Measurements from ENCODE around the gene LDLRAD2.
"Not testable (repeated sequence)": the region's sequence is repeated elsewhere in the genome, so short reads cannot be mapped to it uniquely, and the experiment has no call there.

Gene LDLRAD2

GRCh38 chr1:21811875-21812305, at the start of gene LDLRAD2:
LDLRAD2 (plus strand) TSS chr1:21812265; CDS start chr1:21812452, 187 bp downstream.
- H3K4me3 ChIP-seq (replicated peaks; ENCODE audit: low read depth, low read length) = no peak within 1 kb of the TSS
- no peak for TF ChIP-seq CTCF (IDR thresholded peaks at IDR 0.05; ENCODE audit: low read length, missing control alignments)
- DNase-seq (ENCODE audit: low read depth) = peak; percentile 49

GRCh38 chr1:21763236-21763635, 48.8 kb upstream of the LDLRAD2 start:
- no peak overlapping the region for H3K4me3 ChIP-seq (replicated peaks; ENCODE audit: low read depth, low read length)
- DNase-seq (ENCODE audit: low read depth) = no peak
- TF ChIP-seq CTCF (IDR thresholded peaks at IDR 0.05; ENCODE audit: low read length, missing control alignments) = no peak

GRCh38 chr1:21763694-21764419, 48.2 kb upstream of the LDLRAD2 start:
- H3K4me3 ChIP-seq (replicated peaks; ENCODE audit: low read depth, low read length) = no peak overlapping the region
- no peak for DNase-seq (ENCODE audit: low read depth)
- no peak for TF ChIP-seq CTCF (IDR thresholded peaks at IDR 0.05; ENCODE audit: low read length, missing control alignments)

GRCh38 chr1:21764615-21765423, 47.2 kb upstream of the LDLRAD2 start:
- no peak for TF ChIP-seq CTCF (IDR thresholded peaks at IDR 0.05; ENCODE audit: low read length, missing control alignments)
- peak; percentile 97 for DNase-seq (ENCODE audit: low read depth)
- no peak overlapping the region for H3K4me3 ChIP-seq (replicated peaks; ENCODE audit: low read depth, low read length)

- no peak for DNase-seq (ENCODE audit: low read depth)
- TF ChIP-seq CTCF (IDR thresholded peaks at IDR 0.05; ENCODE audit: low read length, missing control alignments) = no peak
- no peak overlapping the region for H3K4me3 ChIP-seq (replicated peaks; ENCODE audit: low read depth, low read length)
Measured at GRCh38 chr1:21766210-21766609, 45.9 kb upstream of the LDLRAD2 start.

GRCh38 chr1:21767106-21767505, 45.0 kb upstream of the LDLRAD2 start:
- not testable (repeated sequence) for H3K4me3 ChIP-seq (replicated peaks; ENCODE audit: low read depth, low read length); DNase-seq (ENCODE audit: low read depth)

- H3K4me3 ChIP-seq (replicated peaks; ENCODE audit: low read depth, low read length) = no peak overlapping the region
- no peak for TF ChIP-seq CTCF (IDR thresholded peaks at IDR 0.05; ENCODE audit: low read length, missing control alignments)
- no peak for DNase-seq (ENCODE audit: low read depth)
Measured at GRCh38 chr1:21770201-21770600, 41.9 kb upstream of the LDLRAD2 start.

GRCh38 chr1:21770602-21771001, 41.5 kb upstream of the LDLRAD2 start:
- H3K4me3 ChIP-seq (replicated peaks; ENCODE audit: low read depth, low read length); DNase-seq (ENCODE audit: low read depth): not testable (repeated sequence)

- not testable (repeated sequence) for H3K4me3 ChIP-seq (replicated peaks; ENCODE audit: low read depth, low read length); DNase-seq (ENCODE audit: low read depth)
Measured at GRCh38 chr1:21771672-21772071, 40.4 kb upstream of the LDLRAD2 start.
